HG03342 (cell line): Measurements from ENCODE around the gene RAB26.

Source experiments
- ATAC-seq: cut with Tn5 transposase; IDR thresholded peaks from one replicate; pipeline ENCODE4 v1.9.1; 2021; ENCODE audit warnings: mild to moderate bottlenecking, moderate library complexity; ENCODE audit not compliant: unreplicated experiment

RAB26 gene

GRCh38 chr16:2176047-2176446 lies 27.6 kb downstream of the RAB26 start:
- no peak for ATAC-seq

- ATAC-seq: no peak
These were observed 28.7 kb downstream of the RAB26 start for GRCh38 chr16:2177101-2177500.

- ATAC-seq: no peak
These were observed 29.1 kb downstream of the RAB26 start for GRCh38 chr16:2177561-2177960.

- ATAC-seq: no peak
These were observed 30.1 kb downstream of the RAB26 start for GRCh38 chr16:2178321-2179106.

- ATAC-seq: no peak
These were observed 30.7 kb downstream of the RAB26 start for GRCh38 chr16:2179107-2179501.

GRCh38 chr16:2179576-2179975 lies 31.2 kb downstream of the RAB26 start:
- ATAC-seq: no peak

- no peak for ATAC-seq
These were observed 32.0 kb downstream of the RAB26 start for GRCh38 chr16:2180461-2180860.

- no peak for ATAC-seq
These were observed 32.8 kb downstream of the RAB26 start for GRCh38 chr16:2180962-2181923.

- no peak for ATAC-seq
These were observed 33.5 kb downstream of the RAB26 start for GRCh38 chr16:2181952-2182351.

- no peak for ATAC-seq
These were observed 35.2 kb downstream of the RAB26 start for GRCh38 chr16:2183671-2184070.

- ATAC-seq: no peak
These were observed 35.9 kb downstream of the RAB26 start for GRCh38 chr16:2184346-2184745.

- ATAC-seq: no peak
These were observed 36.5 kb downstream of the RAB26 start for GRCh38 chr16:2184962-2185361.

GRCh38 chr16:2186064-2186463 lies 37.6 kb downstream of the RAB26 start:
- no peak for ATAC-seq

- no peak for ATAC-seq
These were observed 38.1 kb downstream of the RAB26 start for GRCh38 chr16:2186505-2186904.

GRCh38 chr16:2187212-2187611 lies 38.8 kb downstream of the RAB26 start:
- ATAC-seq: no peak

GRCh38 chr16:2188395-2188794 lies 40.0 kb downstream of the RAB26 start:
- ATAC-seq: no peak

- ATAC-seq: no peak
These were observed 40.9 kb downstream of the RAB26 start for GRCh38 chr16:2189252-2189893.

- ATAC-seq: no peak
These were observed 41.7 kb downstream of the RAB26 start for GRCh38 chr16:2190002-2190658.

GRCh38 chr16:2190659-2191445 lies 42.4 kb downstream of the RAB26 start:
- ATAC-seq: no peak

- no peak for ATAC-seq
These were observed 43.0 kb downstream of the RAB26 start for GRCh38 chr16:2191446-2191706.
